HUES48 (cell line): ENCODE measurements around the gene RRBP1.
A peak's percentile ranks its signal among the peaks of the same experiment; 100 is the strongest.

ENCODE experiments used
- H3K27ac ChIP-seq: one replicate; pipeline ENCODE4 v1.7.0; 2013; ENCODE audit warnings: low read depth, low read length, inconsistent platforms
- H3K27me3 ChIP-seq: 2 replicates; pipeline ENCODE4 v1.6.1; 2013; ENCODE audit warnings: mild to moderate bottlenecking, low read length; ENCODE audit not compliant: control insufficient read depth, insufficient read depth
- H3K36me3 ChIP-seq: 2 replicates; pipeline ENCODE4 v1.6.1; 2013; ENCODE audit warnings: low read length; ENCODE audit not compliant: control insufficient read depth, insufficient read depth
- H3K4me1 ChIP-seq: 2 replicates; pipeline ENCODE4 v1.6.1; 2013; ENCODE audit warnings: mild to moderate bottlenecking, low read length; ENCODE audit not compliant: control insufficient read depth, insufficient read depth
- H3K4me3 ChIP-seq: 2 replicates; pipeline ENCODE4 v1.5.1; 2013; ENCODE audit warnings: mild to moderate bottlenecking, low read depth, low read length
- H3K9ac ChIP-seq: 2 replicates; pipeline ENCODE4 v1.6.1; 2013; ENCODE audit warnings: mild to moderate bottlenecking, low read depth, low read length, moderate library complexity
- H3K9me3 ChIP-seq: 2 replicates; pipeline ENCODE4 v1.6.1; 2013; ENCODE audit warnings: low read length; ENCODE audit not compliant: control insufficient read depth, insufficient read depth

RRBP1 gene

GRCh38 chr20:17671565-17671964 lies 10.5 kb downstream of the RRBP1 start:
- no peaks in the 10 kb centered on the region for H3K9me3 ChIP-seq
- no peak overlapping the region for H3K4me3 ChIP-seq
- no peaks in the 10 kb centered on the region for H3K27me3 ChIP-seq
- H3K9ac ChIP-seq, result no peak overlapping the region
- H3K36me3 ChIP-seq, result peaks cover 23% of the 10 kb centered on the region
- peaks cover 19% of the 10 kb centered on the region for H3K4me1 ChIP-seq
- H3K27ac ChIP-seq, result no peak overlapping the region

GRCh38 chr20:17671011-17671410 lies 11.0 kb downstream of the RRBP1 start:
- H3K36me3 ChIP-seq, result peaks cover 17% of the 10 kb centered on the region
- no peaks in the 10 kb centered on the region for H3K9me3 ChIP-seq
- no peaks in the 10 kb centered on the region for H3K27me3 ChIP-seq
- no peak overlapping the region for H3K4me3 ChIP-seq
- H3K27ac ChIP-seq, result no peak overlapping the region
- H3K9ac ChIP-seq, result no peak overlapping the region
- H3K4me1 ChIP-seq, result peaks cover 20% of the 10 kb centered on the region

- no peak overlapping the region for H3K27ac ChIP-seq
- no peak overlapping the region for H3K9ac ChIP-seq
- H3K36me3 ChIP-seq, result peaks cover 10% of the 10 kb centered on the region
Measured at GRCh38 chr20:17669306-17669931, 12.6 kb downstream of the RRBP1 start.

GRCh38 chr20:17668432-17668831 lies 13.6 kb downstream of the RRBP1 start:
- Histone ChIP-seq H3K9ac (no peak overlapping the region), H3K27ac (no peak overlapping the region), H3K4me1 (peaks cover 32% of the 10 kb centered on the region), H3K4me3 (no peak overlapping the region), H3K36me3 (peaks cover 10% of the 10 kb centered on the region), H3K9me3 (no peaks in the 10 kb centered on the region), H3K27me3 (no peaks in the 10 kb centered on the region)

More at GRCh38 chr20:17669306-17669931, 12.6 kb downstream of the RRBP1 start:
- H3K9me3 ChIP-seq, result no peaks in the 10 kb centered on the region
- H3K4me1 ChIP-seq, result peaks cover 24% of the 10 kb centered on the region
- no peak overlapping the region for H3K4me3 ChIP-seq
- no peaks in the 10 kb centered on the region for H3K27me3 ChIP-seq

DNA sequence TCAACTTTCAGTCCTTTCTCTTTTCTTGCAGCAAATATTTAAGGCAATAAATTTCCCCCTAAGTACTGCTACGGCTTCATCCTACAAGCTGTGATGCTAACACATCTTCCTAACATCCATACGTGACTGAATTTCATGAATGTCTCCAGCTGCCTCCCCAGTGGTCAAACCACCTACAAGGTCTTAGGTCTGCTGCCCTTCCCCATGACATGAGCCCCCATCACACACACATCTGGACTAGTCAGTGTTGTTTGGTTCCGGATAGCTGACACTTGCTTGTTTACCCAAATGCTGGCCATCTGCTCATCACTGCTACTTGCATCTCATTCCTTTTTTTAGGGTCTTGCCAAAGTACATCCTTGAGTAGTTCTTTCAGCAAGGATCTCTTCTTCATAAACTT lies 14.6 kb downstream of the RRBP1 start:
- Histone ChIP-seq H3K4me3 (no peak overlapping the region), H3K36me3 (peaks cover 10% of the 10 kb centered on the region), H3K9ac (no peak overlapping the region), H3K9me3 (no peaks in the 10 kb centered on the region), H3K27ac (no peak overlapping the region), H3K27me3 (no peaks in the 10 kb centered on the region), H3K4me1 (peaks cover 36% of the 10 kb centered on the region)

- peaks cover 32% of the 10 kb centered on the region for H3K4me1 ChIP-seq
- H3K9me3 ChIP-seq, result no peaks in the 10 kb centered on the region
- H3K27ac ChIP-seq, result no peak overlapping the region
- peaks cover 10% of the 10 kb centered on the region; the same call in 1 of the 2 replicates for H3K36me3 ChIP-seq
- H3K4me3 ChIP-seq, result no peak overlapping the region
- H3K27me3 ChIP-seq, result no peaks in the 10 kb centered on the region
- no peak overlapping the region for H3K9ac ChIP-seq
Measured at GRCh38 chr20:17666481-17666880, 15.6 kb downstream of the RRBP1 start.

DNA sequence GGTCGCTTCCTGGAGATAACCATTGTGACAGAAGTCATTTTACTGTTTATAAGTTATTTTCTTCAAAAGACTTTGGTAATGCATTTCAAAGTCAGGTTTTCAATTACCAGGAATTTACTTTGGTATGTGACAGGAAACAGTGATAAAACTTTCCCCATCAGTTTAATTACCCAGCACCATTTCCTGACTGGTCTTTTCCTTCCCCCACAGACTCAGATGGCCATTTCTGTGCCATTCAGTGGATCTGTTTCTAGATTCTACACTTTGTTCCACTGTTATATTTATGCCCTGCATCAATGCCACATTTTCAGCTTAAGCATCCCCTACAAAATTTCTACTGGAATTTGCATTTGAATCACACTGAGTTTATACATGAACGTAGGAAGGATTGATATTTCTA lies 16.3 kb downstream of the RRBP1 start:
- Histone ChIP-seq H3K36me3 (peaks cover 10% of the 10 kb centered on the region; the same call in 1 of the 2 replicates), H3K27ac (no peak overlapping the region), H3K4me3 (no peak overlapping the region)

DNA sequence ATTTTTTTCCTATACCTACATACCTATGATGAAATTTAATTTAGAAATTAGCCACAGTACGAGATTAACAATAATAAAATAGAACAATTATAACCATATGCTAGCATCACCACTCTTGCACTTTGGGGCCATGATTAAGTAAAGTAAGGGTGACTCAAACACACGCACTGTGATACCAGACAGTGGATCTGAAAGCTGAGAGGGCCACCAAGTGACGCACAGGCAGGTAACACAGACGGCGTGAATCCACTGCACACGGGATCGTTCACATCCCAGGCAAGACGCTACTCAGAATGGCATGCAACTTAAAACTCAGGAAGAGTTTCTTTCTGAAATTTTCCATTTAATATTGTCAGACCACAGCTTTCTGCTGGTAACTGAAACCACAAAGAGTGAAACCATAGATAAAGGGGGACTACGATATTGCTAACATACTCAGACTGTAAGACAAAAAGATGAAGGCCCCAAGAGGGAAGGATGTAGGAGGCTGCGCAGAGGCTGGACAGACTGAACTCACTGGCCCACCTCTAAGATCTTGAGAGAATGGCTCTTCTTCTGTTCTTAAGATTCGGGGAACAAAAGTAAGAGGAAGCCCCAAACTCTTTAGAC lies 17.9 kb downstream of the RRBP1 start:
- Histone ChIP-seq H3K27ac (no peak overlapping the region), H3K9ac (no peak overlapping the region), H3K4me1 (peaks cover 17% of the 10 kb centered on the region), H3K9me3 (no peaks in the 10 kb centered on the region), H3K27me3 (no peaks in the 10 kb centered on the region), H3K36me3 (peaks cover 12% of the 10 kb centered on the region), H3K4me3 (no peak overlapping the region)

More for the DNA sequence above, 16.3 kb downstream of the RRBP1 start:
- Histone ChIP-seq H3K9me3 (no peaks in the 10 kb centered on the region), H3K9ac (no peak overlapping the region), H3K27me3 (no peaks in the 10 kb centered on the region), H3K4me1 (peaks cover 29% of the 10 kb centered on the region)

- Histone ChIP-seq H3K4me3 (no peak overlapping the region), H3K9ac (no peak overlapping the region), H3K9me3 (no peaks in the 10 kb centered on the region), H3K4me1 (peaks cover 17% of the 10 kb centered on the region), H3K27ac (peak overlapping the region; percentile 34), H3K36me3 (peaks cover 13% of the 10 kb centered on the region), H3K27me3 (no peaks in the 10 kb centered on the region)
Measured at GRCh38 chr20:17663486-17663885, 18.6 kb downstream of the RRBP1 start.

DNA sequence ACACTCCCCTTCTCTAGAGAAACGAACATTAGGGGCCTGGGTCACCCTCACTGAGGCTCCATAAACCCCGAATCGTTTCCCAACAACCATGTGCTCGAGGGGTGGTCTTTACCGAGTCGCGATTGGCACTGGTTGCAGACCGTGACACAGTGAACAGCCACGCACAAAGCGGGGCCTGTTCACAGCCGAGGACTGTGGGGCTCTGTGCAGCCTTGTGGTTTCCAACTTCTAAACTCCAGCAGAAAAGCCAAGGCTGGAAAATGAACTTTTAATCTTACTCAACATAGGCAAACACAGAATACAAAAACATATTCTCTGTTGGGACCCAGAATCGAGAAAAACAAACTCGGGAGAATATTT lies 19.0 kb downstream of the RRBP1 start:
- Histone ChIP-seq H3K36me3 (peaks cover 17% of the 10 kb centered on the region), H3K27ac (no peak overlapping the region), H3K9ac (no peak overlapping the region), H3K4me3 (no peak overlapping the region), H3K4me1 (peaks cover 17% of the 10 kb centered on the region), H3K27me3 (no peaks in the 10 kb centered on the region), H3K9me3 (no peaks in the 10 kb centered on the region)

- H3K4me3 ChIP-seq, result no peak overlapping the region
- H3K27ac ChIP-seq, result no peak overlapping the region
- peaks cover 21% of the 10 kb centered on the region for H3K36me3 ChIP-seq
- H3K9ac ChIP-seq, result no peak overlapping the region
- H3K9me3 ChIP-seq, result no peaks in the 10 kb centered on the region
- H3K27me3 ChIP-seq, result no peaks in the 10 kb centered on the region
- peaks cover 17% of the 10 kb centered on the region for H3K4me1 ChIP-seq
Measured at GRCh38 chr20:17662333-17663039, 19.6 kb downstream of the RRBP1 start.
